Parathyroid adenoma (tissue), 2 donors: ENCODE measurements around the gene RNASE8.

ENCODE experiments used
- H2AFZ ChIP-seq: fragments of 300-600 bp; sonication (generic); one replicate; pipeline ENCODE4 v1.7.0; 2017; ENCODE audit warnings: antibody characterized with exemption, mild to moderate bottlenecking
- H3K27ac ChIP-seq: fragments of 300-600 bp; sonication (generic); one replicate; pipeline ENCODE4 v1.7.0; 2017
- H3K27me3 ChIP-seq: fragments of 300-600 bp; sonication (generic); one replicate; pipeline ENCODE4 v1.7.0; 2017; ENCODE audit warnings: low read length; ENCODE audit not compliant: control insufficient read depth, insufficient read depth
- H3K36me3 ChIP-seq: fragments of 300-600 bp; sonication (generic); one replicate; pipeline ENCODE4 v1.7.0; 2017; ENCODE audit warnings: low read length; ENCODE audit not compliant: control insufficient read depth, insufficient read depth
- H3K4me1 ChIP-seq: fragments of 300-600 bp; sonication (generic); one replicate; pipeline ENCODE4 v1.7.0; 2017; ENCODE audit warnings: control low read depth
- H3K4me2 ChIP-seq: fragments of 300-600 bp; sonication (generic); one replicate; pipeline ENCODE4 v1.7.0; 2017; ENCODE audit warnings: low read length
- H3K4me3 ChIP-seq: fragments of 300-600 bp; sonication (generic); one replicate; pipeline ENCODE4 v1.7.0; 2017; ENCODE audit warnings: low read depth, low read length
- H3K79me2 ChIP-seq: fragments of 300-600 bp; sonication (generic); one replicate; pipeline ENCODE4 v1.7.0; 2017; ENCODE audit warnings: control low read depth
- H3K9ac ChIP-seq: fragments of 300-600 bp; sonication (generic); one replicate; pipeline ENCODE4 v1.7.0; 2017; ENCODE audit warnings: mild to moderate bottlenecking
- H3K9me3 ChIP-seq: fragments of 300-600 bp; sonication (generic); one replicate; pipeline ENCODE4 v1.7.0; 2017; ENCODE audit warnings: low read length; ENCODE audit not compliant: control insufficient read depth
- TF ChIP-seq, protein P1 (sequence below): fragments of 300-600 bp; sonication (generic); IDR thresholded peaks from one replicate; pipeline ENCODE4 v1.7.0; 2017; ENCODE audit warnings: antibody characterized with exemption, mild to moderate bottlenecking
- donor health status: primary hyperparathyroidism.

The RNASE8 gene

DNA sequence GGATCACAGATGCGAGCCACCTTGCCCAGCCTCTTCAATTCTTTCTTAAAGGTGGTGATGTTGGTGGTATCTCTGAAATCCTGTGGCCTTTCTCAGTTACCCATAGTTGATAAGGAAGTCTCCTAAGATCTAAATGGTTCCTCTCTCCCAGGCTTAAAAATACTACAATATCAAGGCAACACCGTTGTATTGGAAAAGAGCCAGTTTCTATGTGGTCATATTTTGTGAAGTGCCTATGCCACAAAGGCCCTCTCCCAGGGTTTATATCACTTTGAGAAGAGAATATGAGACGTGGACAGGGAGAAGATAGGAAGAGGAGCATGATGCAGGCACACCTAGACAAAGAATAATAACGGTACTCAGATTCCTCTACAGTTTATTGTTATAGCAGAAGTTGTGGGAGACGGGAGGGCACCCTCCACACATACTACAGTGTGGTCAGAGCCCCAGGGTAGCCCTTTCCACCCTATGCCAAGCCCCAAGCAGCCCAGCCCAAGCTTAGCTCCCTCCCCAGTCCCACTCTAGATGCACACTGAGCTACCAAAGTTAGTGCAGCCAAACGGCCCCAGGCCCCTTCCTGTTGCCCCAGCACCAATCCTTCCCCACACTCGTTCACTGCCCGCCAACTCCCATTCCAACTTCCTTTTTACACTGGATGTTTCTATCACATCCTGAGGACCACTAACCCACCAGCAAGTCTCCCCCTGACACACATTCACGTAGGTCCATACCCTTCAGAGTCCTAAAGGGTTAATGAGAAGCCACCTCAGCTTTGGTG, 41.0 kb upstream of the RNASE8 start:
- Histone ChIP-seq H3K9ac (no peak overlapping the region), H2AFZ (no peak overlapping the region), H3K9me3 (no peaks in the 10 kb centered on the region), H3K27ac (no peak overlapping the region), H3K27me3 (no peaks in the 10 kb centered on the region), H3K4me1 (peaks cover 2% of the 10 kb centered on the region), H3K36me3 (no peaks in the 10 kb centered on the region), H3K4me3 (no peak overlapping the region), H3K79me2 (no peaks in the 10 kb centered on the region), H3K4me2 (no peak overlapping the region)
- TF ChIP-seq, protein P1, sequence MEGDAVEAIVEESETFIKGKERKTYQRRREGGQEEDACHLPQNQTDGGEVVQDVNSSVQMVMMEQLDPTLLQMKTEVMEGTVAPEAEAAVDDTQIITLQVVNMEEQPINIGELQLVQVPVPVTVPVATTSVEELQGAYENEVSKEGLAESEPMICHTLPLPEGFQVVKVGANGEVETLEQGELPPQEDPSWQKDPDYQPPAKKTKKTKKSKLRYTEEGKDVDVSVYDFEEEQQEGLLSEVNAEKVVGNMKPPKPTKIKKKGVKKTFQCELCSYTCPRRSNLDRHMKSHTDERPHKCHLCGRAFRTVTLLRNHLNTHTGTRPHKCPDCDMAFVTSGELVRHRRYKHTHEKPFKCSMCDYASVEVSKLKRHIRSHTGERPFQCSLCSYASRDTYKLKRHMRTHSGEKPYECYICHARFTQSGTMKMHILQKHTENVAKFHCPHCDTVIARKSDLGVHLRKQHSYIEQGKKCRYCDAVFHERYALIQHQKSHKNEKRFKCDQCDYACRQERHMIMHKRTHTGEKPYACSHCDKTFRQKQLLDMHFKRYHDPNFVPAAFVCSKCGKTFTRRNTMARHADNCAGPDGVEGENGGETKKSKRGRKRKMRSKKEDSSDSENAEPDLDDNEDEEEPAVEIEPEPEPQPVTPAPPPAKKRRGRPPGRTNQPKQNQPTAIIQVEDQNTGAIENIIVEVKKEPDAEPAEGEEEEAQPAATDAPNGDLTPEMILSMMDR: no peak

DNA sequence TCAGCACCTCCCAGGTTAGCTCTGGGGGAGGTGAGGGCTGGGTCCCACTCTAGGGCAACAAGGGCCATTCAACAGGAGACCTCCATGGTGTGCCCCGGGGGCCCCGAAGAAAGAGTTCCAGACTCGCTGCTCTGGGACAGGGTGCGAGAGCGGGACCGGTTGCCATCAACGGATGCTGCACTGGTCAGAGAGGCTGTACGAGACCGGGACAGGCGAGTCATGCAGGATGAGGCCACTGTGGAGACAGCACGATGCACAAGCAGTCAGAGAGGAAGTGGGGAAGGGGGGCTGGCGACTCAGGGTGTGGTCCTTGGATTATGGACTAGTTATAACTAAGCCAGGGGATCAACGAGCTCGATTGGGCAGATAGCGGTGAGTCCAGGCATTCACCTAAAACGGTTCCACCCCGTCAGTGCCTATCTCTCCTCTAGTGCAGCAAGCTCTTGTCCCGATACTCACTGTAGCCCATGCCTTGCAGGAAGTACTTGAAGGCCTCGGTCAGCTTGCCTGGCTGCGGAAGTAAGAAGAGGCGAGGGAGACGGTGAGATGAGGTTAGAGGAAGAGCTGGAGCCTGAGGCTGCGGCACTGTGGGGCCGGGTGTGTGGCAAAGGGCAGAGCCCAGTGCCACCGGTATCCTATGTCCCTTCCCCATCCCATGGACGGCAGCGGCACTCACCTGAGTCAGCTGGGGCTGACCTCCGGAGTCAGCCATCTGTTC, 39.9 kb upstream of the RNASE8 start:
- Histone ChIP-seq H3K4me3 (no peak overlapping the region), H3K79me2 (peaks cover 3% of the 10 kb centered on the region), H3K9ac (no peak overlapping the region), H3K27ac (no peak overlapping the region), H3K9me3 (no peaks in the 10 kb centered on the region), H3K4me2 (no peak overlapping the region), H2AFZ (no peak overlapping the region), H3K4me1 (peaks cover 7% of the 10 kb centered on the region), H3K36me3 (no peaks in the 10 kb centered on the region), H3K27me3 (no peaks in the 10 kb centered on the region)
- TF ChIP-seq, protein P1: no peak

DNA sequence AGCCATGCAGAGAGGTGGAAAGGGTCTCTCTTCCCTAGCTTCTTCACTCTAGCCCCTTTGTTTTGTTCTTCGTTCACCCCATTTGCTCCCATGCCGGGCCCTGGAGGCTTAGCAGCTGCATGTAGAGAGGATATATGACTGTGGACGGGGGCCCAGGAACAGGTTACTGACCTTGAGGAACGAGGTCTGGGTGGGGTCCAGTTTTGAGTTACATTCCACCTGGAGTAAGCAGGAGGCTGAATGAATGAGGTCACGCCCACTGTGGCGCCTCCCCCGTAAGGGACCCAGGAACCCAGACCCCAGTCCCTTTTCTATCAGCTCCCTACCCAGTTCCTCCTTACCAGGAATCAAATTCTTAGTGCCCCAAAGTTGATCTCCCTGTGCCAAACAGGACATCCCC, 39.3 kb upstream of the RNASE8 start:
- H3K27ac ChIP-seq: no peak overlapping the region
- no peaks in the 10 kb centered on the region for H3K9me3 ChIP-seq
- no peak overlapping the region for H3K4me3 ChIP-seq
- H3K9ac ChIP-seq: no peak overlapping the region
- TF ChIP-seq, protein P1: no peak
- no peaks in the 10 kb centered on the region for H3K36me3 ChIP-seq
- H3K4me2 ChIP-seq: no peak overlapping the region
- H2AFZ ChIP-seq: no peak overlapping the region
- no peaks in the 10 kb centered on the region for H3K27me3 ChIP-seq
- peaks cover 10% of the 10 kb centered on the region for H3K4me1 ChIP-seq
- peaks cover 3% of the 10 kb centered on the region for H3K79me2 ChIP-seq

DNA sequence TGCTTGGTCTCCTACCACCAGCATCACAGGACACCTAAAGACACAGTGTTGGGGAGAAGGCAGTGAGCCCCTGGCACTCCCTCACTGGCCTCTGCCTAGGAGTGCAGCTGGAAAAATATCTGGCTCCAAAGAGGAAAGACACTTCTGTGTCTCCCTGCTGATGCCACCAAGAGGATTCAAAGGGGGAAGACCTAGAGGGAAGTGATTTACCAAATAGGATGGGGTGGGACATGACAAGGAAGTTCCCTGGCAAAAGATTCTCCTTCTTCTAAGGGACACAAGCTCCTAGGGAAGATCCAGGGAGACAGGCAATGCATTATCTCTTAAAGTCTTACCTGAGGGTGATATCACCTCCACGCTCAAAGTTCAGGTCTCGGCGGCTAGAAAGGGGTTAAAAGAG, 38.8 kb upstream of the RNASE8 start:
- H3K4me2 ChIP-seq: no peak overlapping the region
- H2AFZ ChIP-seq: no peak overlapping the region
- no peak overlapping the region for H3K9ac ChIP-seq
- H3K27ac ChIP-seq: no peak overlapping the region
- H3K9me3 ChIP-seq: no peaks in the 10 kb centered on the region
- peaks cover 6% of the 10 kb centered on the region for H3K79me2 ChIP-seq
- H3K4me3 ChIP-seq: no peak overlapping the region
- TF ChIP-seq, protein P1: no peak
- H3K4me1 ChIP-seq: peaks cover 10% of the 10 kb centered on the region
- no peaks in the 10 kb centered on the region for H3K36me3 ChIP-seq
- no peaks in the 10 kb centered on the region for H3K27me3 ChIP-seq
